ENCODE results near the gene RSPO3. TPM values are rescaled to one million over a fixed set of nuclear protein-coding genes. Genes with fewer than 3 reads are reported as not detected.
"Not testable (repeated sequence)": the region's sequence is repeated elsewhere in the genome, so short reads cannot be mapped to it uniquely, and the experiment has no call there.

Gene RSPO3
- total RNA-seq, 2 donors from 2014 or later = 1.6 to 7.3 TPM

DNA sequence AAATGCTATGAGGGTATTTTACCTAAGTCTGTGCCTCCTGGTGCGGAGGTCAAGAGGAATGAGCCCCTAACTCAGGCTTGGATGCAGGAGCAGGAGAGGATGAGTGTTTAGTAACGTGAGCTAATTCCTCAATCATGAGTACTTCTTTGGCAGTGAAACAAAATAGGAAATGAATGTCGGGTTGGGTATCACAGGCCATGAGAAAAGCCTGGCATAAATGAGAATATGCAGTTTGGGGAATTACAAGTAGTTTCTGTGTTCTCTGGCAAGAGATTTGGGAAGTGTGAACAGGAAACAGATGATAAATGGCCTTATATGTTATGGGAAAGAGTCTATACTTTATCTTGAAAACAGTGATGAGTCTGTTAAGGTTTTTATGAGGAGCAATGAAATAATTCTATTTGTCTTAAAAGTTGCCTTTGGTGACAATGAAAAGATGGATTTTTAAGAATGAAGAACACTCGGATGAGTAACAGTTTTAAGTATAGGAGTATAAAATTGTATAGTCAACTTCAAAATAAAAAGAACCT, 89.2 kb downstream of the RSPO3 start:
- no peak overlapping the region for H3K4me3 ChIP-seq
- ATAC-seq = no peak
- TF ChIP-seq CTCF (IDR thresholded peaks at IDR 0.05) (no peak), POLR2A (IDR thresholded peaks at IDR 0.05) (no peak)
- WGBS, 2 donors = 40 to 63% methylated on average over 4 of the region's 4 CpGs
- H3K36me3 ChIP-seq (replicated peaks in 1 of 2; ENCODE audit: insufficient read depth in 1 of 2, low read depth in 2 of 2) = no peaks in the 10 kb centered on the region
- H3K27ac ChIP-seq = no peak overlapping the region
- no peaks in the 10 kb centered on the region for H3K4me1 ChIP-seq
- intact Hi-C loops (cut with DNase I) = no loop called here
- no peaks in the 10 kb centered on the region for H3K27me3 ChIP-seq
- no peaks in the 10 kb centered on the region for H3K9me3 ChIP-seq
- no peak for DNase-seq

- no peaks in the 10 kb centered on the region for H3K27me3 ChIP-seq
- H3K27ac ChIP-seq = no peak overlapping the region
- no peak overlapping the region for H3K4me3 ChIP-seq
- ATAC-seq (no peak), DNase-seq (no peak)
- H3K36me3 ChIP-seq (replicated peaks in 1 of 2; ENCODE audit: insufficient read depth in 1 of 2, low read depth in 2 of 2) = no peaks in the 10 kb centered on the region
- H3K9me3 ChIP-seq = no peaks in the 10 kb centered on the region
- no peaks in the 10 kb centered on the region for H3K4me1 ChIP-seq
- WGBS, 2 donors = 58 to 64% methylated on average over 6 of the region's 6 CpGs
- TF ChIP-seq CTCF (IDR thresholded peaks at IDR 0.05) = no peak
- TF ChIP-seq POLR2A (IDR thresholded peaks at IDR 0.05) = no peak
- intact Hi-C loops (cut with DNase I) = no loop called here
These were observed 92.3 kb downstream of the RSPO3 start for GRCh38 chr6:127210725-127211124.

DNA sequence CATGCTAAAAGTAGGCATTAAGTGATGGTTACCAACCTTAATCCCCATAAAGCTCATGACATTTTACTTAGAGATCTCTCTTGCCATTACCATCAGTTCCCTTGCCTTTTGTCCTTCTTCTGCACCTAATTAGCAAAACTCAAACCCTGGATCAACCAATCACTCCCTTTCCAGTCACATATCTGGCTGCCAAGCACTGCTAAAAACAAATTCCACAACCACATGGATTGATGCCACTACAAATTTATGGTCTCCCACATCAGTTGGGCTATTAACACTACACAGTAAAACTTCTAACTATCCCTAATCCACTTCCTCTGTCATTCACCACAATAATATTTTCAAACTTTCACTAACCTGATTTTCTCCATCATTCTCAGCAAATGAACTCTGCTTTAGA, 93.9 kb downstream of the RSPO3 start:
- no peak overlapping the region for H3K27ac ChIP-seq
- intact Hi-C loops (cut with DNase I) = no loop called here
- no peaks in the 10 kb centered on the region for H3K4me1 ChIP-seq
- DNase-seq = no peak
- ATAC-seq = no peak
- TF ChIP-seq CTCF (IDR thresholded peaks at IDR 0.05) (no peak), POLR2A (IDR thresholded peaks at IDR 0.05) (no peak)
- H3K27me3 ChIP-seq = no peaks in the 10 kb centered on the region
- no peak overlapping the region for H3K4me3 ChIP-seq
- no peaks in the 10 kb centered on the region for H3K9me3 ChIP-seq
- H3K36me3 ChIP-seq (replicated peaks in 1 of 2; ENCODE audit: insufficient read depth in 1 of 2, low read depth in 2 of 2) = no peaks in the 10 kb centered on the region

DNA sequence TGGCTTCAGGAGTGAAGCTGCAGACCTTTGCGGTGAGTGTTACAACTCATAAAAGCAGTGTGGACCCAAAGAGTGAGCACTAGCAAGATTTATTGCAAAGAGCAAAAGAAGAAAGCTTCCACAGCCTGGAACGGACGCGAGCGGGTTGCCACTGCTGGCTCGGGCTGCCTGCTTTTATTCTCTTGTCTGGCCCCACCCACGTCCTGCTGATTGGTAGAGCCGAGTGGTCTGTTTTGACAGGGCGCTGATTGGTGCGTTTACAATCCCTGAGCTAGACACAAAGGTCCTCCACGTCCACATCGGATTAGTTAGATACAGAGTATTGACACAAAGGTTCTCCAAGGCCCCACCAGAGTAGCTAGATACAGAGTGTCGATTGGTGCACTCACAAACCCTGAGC, 95.6 kb downstream of the RSPO3 start:
- ATAC-seq; DNase-seq; H3K36me3 ChIP-seq (replicated peaks in 1 of 2; ENCODE audit: insufficient read depth in 1 of 2, low read depth in 2 of 2); H3K4me3 ChIP-seq; H3K27ac ChIP-seq; H3K9me3 ChIP-seq; H3K4me1 ChIP-seq; H3K27me3 ChIP-seq; intact Hi-C loops (cut with DNase I): not testable (repeated sequence)
- 80 to 90% methylated on average over 13 of the region's 13 CpGs for WGBS, 2 donors

- H3K27ac ChIP-seq; H3K36me3 ChIP-seq (replicated peaks in 1 of 2; ENCODE audit: insufficient read depth in 1 of 2, low read depth in 2 of 2); H3K9me3 ChIP-seq; ATAC-seq; H3K4me3 ChIP-seq; H3K4me1 ChIP-seq; DNase-seq; H3K27me3 ChIP-seq; intact Hi-C loops (cut with DNase I): not testable (repeated sequence)
- 87 to 100% methylated on average over 5 to 23 of the region's 31 CpGs for WGBS, 2 donors
These were observed 96.1 kb downstream of the RSPO3 start for GRCh38 chr6:127214531-127214930.

DNA sequence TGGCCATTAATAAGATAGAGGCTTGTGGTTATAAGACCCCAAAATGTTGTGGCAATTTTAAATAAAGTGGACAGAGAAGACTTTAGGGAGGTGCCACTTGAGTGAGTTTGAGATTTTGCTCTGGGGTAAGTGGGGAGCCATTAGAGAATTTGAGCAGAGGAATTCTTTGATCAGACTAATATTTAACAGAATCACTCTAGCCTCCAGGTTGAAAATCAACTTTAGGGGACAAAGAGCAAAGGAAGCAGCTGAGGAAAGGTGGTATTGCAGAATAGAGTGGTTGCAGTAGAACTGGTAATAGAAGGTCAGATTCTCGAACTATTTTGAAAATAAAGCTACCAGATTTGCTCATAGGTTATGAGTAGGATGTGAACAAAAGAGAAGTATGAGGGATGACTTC, 97.5 kb downstream of the RSPO3 start:
- intact Hi-C loops (cut with DNase I) = no loop called here
- H3K9me3 ChIP-seq = no peaks in the 10 kb centered on the region
- H3K27me3 ChIP-seq = no peaks in the 10 kb centered on the region
- no peak for TF ChIP-seq CTCF (IDR thresholded peaks at IDR 0.05)
- no peak for TF ChIP-seq POLR2A (IDR thresholded peaks at IDR 0.05)
- no peaks in the 10 kb centered on the region for H3K4me1 ChIP-seq
- H3K36me3 ChIP-seq (replicated peaks in 1 of 2; ENCODE audit: insufficient read depth in 1 of 2, low read depth in 2 of 2) = no peaks in the 10 kb centered on the region
- DNase-seq (no peak), ATAC-seq (no peak)
- no peak overlapping the region for H3K4me3 ChIP-seq
- WGBS, 2 donors = 6 to 17% methylated on average over 1 of the region's 1 CpG
- no peak overlapping the region for H3K27ac ChIP-seq
